SJCRH30 (cell line): ENCODE data around the gene CD63. TPM values are rescaled to one million over a fixed set of nuclear protein-coding genes. Genes with fewer than 3 reads are reported as not detected.

Experiments used
- DNase-seq, 2 experiments: peaks; one replicate each; pipeline ENCODE4 v3.0.0-alpha.2; 2015 to 2020
- H3K27ac ChIP-seq: fragments of 250-450 bp; sonication (Bioruptor Pico); 2 replicates; pipeline ENCODE4 v1.5.1; 2020; ENCODE audit warnings: mild to moderate bottlenecking, moderate library complexity
- H3K27me3 ChIP-seq: fragments of 250-450 bp; sonication (Bioruptor Pico); 2 replicates; pipeline ENCODE4 v1.5.1; 2020; ENCODE audit warnings: mild to moderate bottlenecking, moderate library complexity
- H3K36me3 ChIP-seq: fragments of 250-450 bp; sonication (Bioruptor Pico); 2 replicates; pipeline ENCODE4 v1.5.1; 2020; ENCODE audit warnings: mild to moderate bottlenecking, moderate library complexity
- H3K4me1 ChIP-seq: fragments of 250-450 bp; sonication (Bioruptor Pico); 2 replicates; pipeline ENCODE4 v1.5.1; 2020; ENCODE audit warnings: mild to moderate bottlenecking, moderate library complexity
- H3K4me3 ChIP-seq: fragments of 250-450 bp; sonication (Bioruptor Pico); 2 replicates; pipeline ENCODE4 v1.5.1; 2020; ENCODE audit warnings: mild to moderate bottlenecking, moderate library complexity
- H3K9me3 ChIP-seq: fragments of 250-450 bp; sonication (Bioruptor Pico); replicated peaks from 2 replicates; pipeline ENCODE4 v1.5.1; 2020; ENCODE audit warnings: mild to moderate bottlenecking, moderate library complexity
- total RNA-seq: library from RNA; depleted of rRNA; stranded (reverse); fragments of >200 nt; shearing (Covaris generic); gene quantifications from 2 replicates; pipeline ENCODE4 v1.2.3, GENCODE V29; 2014

The CD63 gene
- total RNA-seq, 1 experiment from 2014 or later = 598 TPM

DNA sequence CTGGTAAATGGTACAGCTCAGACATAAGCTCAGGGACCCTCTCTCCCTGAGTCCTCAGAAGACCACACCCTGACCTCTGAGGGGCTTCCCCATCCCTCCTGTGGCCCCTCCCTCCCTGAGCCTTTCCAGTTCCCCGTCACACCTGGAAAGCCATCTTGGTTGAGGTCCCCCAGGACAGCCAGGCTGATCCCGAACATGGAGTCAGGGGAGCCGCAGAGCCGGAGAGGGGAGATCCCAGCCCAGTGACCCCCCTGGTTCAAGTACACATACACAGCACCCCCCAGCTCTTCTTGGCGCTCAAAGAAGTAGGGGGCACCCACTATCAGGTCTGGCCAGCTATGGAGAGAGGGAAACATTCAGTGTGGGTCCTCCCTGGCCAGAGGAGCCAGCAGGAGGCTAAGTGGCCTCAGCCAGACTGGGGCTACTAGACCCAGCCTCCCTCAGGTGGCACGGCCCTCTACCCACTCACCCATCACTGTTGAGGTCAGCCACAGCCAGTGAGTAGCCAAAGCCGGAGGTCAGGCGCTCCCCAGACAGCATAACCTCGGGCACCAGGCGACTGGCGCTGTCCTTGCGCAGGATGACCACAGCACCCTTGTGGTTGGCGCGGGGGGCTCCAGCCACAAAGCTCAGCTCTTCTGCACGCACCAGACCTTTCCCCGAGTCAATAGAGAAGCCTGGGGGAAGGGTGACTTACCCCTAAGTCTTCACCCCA, 30.4 kb downstream of the CD63 start:
- H3K36me3 ChIP-seq = no peaks in the 10 kb centered on the region; the same call in 1 of the 2 replicates
- peaks cover 30% of the 10 kb centered on the region for H3K4me1 ChIP-seq
- no peaks in the 10 kb centered on the region for H3K27me3 ChIP-seq
- H3K4me3 ChIP-seq = no peak overlapping the region
- no peaks in the 10 kb centered on the region for H3K9me3 ChIP-seq
- no peak overlapping the region for H3K27ac ChIP-seq
- no peak for DNase-seq

DNA sequence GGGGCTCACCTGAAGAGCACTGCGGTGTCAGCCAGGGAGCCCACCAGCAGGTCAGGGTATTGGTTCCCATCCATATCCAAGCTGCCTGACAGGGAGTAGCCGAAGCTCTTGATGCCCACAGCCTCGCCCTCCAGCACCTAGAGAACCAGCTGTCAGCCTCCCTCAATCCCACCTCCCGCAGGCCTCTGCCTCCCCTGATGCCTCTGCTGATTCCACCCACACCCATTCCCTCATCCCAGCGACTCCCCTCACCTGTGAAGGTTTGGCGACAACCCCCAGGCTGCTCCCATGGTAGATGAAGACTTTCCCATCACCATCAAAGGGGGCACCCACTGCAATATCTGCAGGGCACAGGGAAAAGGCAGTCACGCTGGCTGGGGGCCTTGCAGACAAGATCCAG, 31.1 kb downstream of the CD63 start:
- H3K27me3 ChIP-seq = no peaks in the 10 kb centered on the region
- H3K4me3 ChIP-seq = no peak overlapping the region
- H3K27ac ChIP-seq = no peak overlapping the region
- no peaks in the 10 kb centered on the region; the same call in 1 of the 2 replicates for H3K36me3 ChIP-seq
- H3K4me1 ChIP-seq = peaks cover 23% of the 10 kb centered on the region
- DNase-seq = no peak
- H3K9me3 ChIP-seq = no peaks in the 10 kb centered on the region

DNA sequence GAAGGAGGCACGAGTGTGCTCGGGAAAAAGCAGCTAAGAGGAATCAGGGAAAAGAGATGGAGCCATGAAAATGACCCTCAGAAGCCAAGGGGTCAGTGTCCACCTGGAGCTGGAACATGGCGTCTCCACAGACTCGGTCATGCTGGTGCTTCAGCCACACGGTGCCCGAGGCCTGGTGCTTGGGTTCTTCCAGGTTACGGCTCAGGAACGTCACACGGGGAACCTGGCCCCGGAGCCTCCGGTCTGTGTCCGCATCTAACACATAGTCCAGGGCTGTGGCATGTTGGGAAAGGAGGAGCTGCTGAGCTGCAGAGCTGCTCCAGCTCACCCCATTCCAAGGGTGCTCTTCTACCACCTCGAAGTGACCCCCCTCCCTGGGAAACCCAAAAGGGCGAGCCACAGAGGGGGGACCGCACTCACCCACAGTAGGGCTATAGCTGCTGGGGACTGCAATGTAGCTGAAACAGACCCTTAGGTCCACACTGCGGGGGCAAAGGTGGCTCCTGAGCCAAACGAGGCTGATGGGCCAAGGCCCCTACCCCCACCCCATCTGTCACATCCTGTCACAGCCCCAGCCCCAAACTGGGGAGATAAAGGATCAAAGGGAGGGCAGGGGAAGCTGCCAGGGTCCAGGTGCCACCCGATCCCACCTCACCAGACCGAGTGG, 31.9 kb downstream of the CD63 start:
- Histone ChIP-seq H3K9me3 (no peaks in the 10 kb centered on the region), H3K4me1 (peaks cover 20% of the 10 kb centered on the region), H3K36me3 (no peaks in the 10 kb centered on the region; the same call in 1 of the 2 replicates), H3K4me3 (no peak overlapping the region), H3K27ac (no peak overlapping the region), H3K27me3 (no peaks in the 10 kb centered on the region)
- no peak for DNase-seq

DNA sequence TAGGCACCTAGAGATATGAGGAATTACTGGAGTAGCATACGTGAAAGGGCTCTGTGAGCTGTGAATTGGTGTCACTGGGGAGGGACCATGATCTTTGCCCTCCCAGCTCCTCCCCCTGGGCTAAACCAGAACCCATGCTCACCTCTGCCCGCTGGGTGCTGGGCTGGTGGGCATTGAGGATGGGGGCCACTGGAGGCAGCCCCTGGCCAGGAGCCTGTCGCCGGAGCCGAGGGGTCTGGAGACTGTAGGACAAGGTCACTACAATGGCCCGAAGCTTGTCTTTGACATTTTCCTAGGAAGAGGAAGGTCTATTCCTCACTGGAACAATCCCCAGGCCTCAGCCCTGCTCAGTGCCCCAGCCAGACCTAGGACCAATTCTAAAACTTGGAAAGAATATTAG, 32.7 kb downstream of the CD63 start:
- no peak for DNase-seq
- H3K27ac ChIP-seq = no peak overlapping the region
- no peaks in the 10 kb centered on the region; the same call in 1 of the 2 replicates for H3K36me3 ChIP-seq
- no peaks in the 10 kb centered on the region for H3K9me3 ChIP-seq
- no peak overlapping the region for H3K4me3 ChIP-seq
- H3K27me3 ChIP-seq = no peaks in the 10 kb centered on the region; the same call in 1 of the 2 replicates
- peaks cover 16% of the 10 kb centered on the region for H3K4me1 ChIP-seq

DNA sequence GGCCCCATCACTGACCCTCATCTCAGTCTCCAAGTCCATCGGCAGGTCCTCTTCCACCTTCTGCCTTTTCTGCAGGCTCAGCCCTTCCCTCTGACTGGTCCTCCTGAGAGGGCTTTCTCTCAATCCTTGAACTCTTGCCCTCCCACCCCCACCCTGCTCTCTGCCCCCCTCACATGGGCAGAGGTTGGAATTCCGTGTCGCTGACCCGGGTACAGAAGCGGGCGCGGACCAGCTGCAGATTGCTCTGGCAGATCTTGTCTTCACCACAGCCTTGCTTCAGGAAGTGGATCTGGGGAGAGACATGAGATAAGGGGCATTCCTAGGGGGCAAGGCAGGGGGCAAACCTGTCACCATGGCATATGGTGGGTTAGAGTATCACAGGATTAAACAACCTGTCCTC, 33.5 kb downstream of the CD63 start:
- Histone ChIP-seq H3K36me3 (no peaks in the 10 kb centered on the region; the same call in 1 of the 2 replicates), H3K4me3 (no peak overlapping the region)
- no peak for DNase-seq

DNA sequence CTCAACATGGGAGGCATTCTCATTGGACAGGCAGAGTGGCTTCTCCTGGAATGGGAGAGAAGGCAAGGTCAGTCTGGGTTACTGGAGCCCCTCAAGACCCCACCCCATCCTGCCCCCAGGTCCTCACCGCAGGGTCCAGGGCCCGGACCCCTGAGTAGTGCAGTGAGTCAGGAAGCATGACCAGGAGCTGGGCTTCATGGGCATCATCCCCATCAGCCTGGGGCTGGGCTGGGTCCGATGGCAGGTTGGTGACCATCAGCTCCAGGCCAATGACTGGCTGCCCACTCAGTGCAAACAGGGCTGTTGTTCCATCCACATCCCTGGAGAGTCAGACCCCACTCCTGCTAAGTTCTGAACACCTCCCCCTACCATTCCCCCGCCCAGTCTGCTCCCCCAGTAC, 34.2 kb downstream of the CD63 start:
- H3K4me3 ChIP-seq = no peak overlapping the region
- peaks cover 1% of the 10 kb centered on the region for H3K4me1 ChIP-seq
- H3K27me3 ChIP-seq = no peaks in the 10 kb centered on the region; the same call in 1 of the 2 replicates
- no peak for DNase-seq
- no peaks in the 10 kb centered on the region; the same call in 1 of the 2 replicates for H3K36me3 ChIP-seq
- no peak overlapping the region for H3K27ac ChIP-seq
- no peaks in the 10 kb centered on the region for H3K9me3 ChIP-seq

More for the DNA sequence above, 33.5 kb downstream of the CD63 start:
- Histone ChIP-seq H3K4me1 (peaks cover 8% of the 10 kb centered on the region), H3K27me3 (no peaks in the 10 kb centered on the region; the same call in 1 of the 2 replicates), H3K9me3 (no peaks in the 10 kb centered on the region), H3K27ac (no peak overlapping the region)

DNA sequence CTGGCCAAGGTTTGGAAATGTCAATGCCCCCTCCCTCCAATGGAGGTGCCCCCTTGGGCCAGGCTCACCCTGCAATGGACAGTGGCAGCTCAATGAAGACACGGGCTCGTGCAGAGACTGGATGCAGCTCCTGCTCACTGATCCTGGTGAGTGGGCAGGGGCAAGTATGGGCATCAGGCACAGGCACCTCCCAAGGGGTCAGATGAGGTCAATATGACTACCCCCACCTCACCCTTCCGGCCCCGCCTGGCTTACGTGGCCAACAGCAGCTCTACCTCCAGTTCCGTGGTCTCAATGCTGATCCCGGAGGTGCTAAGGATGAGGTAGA, 34.7 kb downstream of the CD63 start:
- Histone ChIP-seq H3K4me1 (no peaks in the 10 kb centered on the region), H3K27ac (no peak overlapping the region), H3K27me3 (no peaks in the 10 kb centered on the region; the same call in 1 of the 2 replicates), H3K4me3 (no peak overlapping the region), H3K36me3 (no peaks in the 10 kb centered on the region; the same call in 1 of the 2 replicates), H3K9me3 (no peaks in the 10 kb centered on the region)
- no peak for DNase-seq

DNA sequence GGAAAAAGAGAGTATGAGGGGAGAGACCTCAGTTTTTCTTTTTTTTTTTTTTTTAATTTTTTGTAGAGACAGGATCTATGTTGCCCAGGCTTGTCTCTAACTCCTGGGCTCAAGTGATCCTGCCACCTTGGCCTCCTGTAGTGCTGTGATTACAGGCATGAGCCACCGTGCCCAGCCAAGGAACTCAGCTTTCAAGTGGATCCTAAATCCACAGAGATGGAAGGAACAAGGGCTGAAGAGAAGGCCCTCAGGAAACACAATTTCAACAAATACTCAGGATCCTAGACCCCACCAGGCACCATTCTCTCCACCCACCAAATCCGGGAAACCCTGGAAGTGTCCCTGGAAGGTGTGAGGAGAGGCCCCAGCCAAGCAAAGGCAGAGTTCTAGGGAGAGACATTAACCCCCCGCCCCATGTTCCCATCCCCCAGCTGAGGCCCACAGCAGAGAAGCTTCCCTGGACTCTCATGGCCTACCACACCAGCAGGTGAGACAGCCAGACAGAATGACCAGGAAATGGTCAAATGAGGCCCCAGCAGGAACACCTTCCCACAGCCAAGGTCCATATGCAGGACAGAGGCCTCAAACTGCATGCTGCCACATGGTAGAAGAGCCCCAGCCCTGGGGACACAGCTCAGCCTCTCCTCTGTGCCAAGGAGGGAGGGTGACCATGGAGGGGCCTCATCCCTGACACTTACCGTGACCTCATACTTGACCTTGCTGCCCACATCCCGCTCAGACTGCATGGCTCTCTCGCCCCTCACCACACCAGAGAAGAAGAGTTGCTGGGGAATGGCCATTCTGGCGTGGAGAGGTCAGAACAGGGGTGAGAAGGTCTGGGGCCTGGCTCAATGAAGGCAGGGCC, 35.3 kb downstream of the CD63 start:
- H3K36me3 ChIP-seq = no peaks in the 10 kb centered on the region; the same call in 1 of the 2 replicates
- H3K4me3 ChIP-seq = no peak overlapping the region
- no peak for DNase-seq
- H3K9me3 ChIP-seq = no peaks in the 10 kb centered on the region
- no peaks in the 10 kb centered on the region; the same call in 1 of the 2 replicates for H3K27me3 ChIP-seq
- H3K27ac ChIP-seq = no peak overlapping the region
- no peaks in the 10 kb centered on the region for H3K4me1 ChIP-seq

DNA sequence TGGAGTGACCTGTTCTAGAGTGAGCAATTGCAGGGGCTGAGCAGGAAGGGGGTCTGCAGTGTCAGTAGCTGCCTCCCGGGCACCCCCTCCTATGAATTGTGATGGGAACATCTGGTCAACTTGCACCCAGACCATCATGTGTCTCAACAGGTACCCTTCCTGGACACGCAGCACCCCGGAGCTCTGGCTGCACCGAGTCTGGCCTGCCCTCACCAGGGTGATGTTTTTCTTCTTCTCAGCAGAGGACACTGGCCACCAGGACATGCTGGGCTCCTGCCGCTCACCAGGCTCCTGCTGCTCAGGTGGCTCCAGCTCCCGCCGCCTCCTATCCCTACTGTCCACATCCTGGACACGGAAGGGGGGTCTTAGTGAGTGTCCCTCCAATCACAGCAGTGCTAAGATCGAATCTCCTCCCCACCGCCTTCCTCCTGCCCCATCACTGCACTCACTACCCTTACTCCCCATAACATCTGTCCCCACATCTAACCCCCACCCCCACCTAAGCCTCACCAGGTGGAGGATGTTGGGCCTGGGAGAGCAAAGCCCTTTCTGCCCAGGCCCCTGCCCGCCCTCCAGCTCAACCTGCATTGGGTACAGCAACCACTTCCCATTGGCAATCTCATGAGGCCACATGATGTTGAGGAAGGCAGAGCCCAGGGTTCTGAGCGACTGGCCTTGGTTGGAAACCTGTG, 36.0 kb downstream of the CD63 start:
- DNase-seq = no peak
- H3K36me3 ChIP-seq = no peaks in the 10 kb centered on the region; the same call in 1 of the 2 replicates

DNA sequence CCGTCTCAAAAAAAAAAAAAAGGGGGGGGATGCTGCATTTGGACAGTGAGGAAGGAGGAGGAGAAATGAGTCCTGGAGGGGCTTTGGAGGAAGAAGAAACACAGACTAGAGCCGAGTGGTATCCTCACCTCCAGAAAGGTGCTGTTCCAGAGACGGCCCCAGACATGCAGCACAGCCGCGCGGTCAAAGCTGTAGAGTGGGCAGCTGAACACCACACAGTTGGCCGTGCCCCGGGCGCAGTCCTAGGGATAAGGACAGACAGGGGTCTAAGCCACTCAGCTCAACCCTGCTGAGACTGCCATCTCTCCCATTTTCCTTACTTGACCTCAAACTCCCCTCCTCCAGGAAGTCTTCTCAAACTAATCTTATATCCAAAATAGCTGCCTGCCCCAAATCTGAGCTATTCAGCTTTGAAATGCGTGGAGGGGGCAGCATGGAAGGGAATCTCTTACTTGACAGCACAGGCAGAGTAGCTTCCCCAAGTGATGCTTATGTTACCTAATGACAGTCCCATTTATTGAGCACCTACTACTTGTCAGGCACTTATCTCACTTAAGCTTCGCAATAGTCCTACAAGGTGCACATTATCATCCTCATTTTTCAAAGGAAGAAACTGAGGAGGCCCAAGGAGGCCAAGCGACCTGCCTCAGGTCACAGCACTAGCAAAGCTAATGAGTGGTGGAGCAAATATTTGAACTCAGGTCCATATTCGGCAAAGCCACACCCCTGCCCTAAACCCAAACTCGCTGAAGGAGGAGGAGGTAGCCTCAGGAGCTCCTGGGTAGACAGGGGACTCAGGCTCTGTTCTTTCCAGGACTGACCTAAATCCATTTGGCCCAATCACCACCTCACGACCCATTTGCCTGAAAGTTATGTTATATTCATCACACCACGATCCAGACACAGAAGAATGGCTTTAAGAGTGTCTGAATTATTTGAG, 39.8 kb downstream of the CD63 start:
- Histone ChIP-seq H3K27ac (no peak overlapping the region), H3K36me3 (no peaks in the 10 kb centered on the region; the same call in 1 of the 2 replicates)

More for the DNA sequence above, 36.0 kb downstream of the CD63 start:
- H3K4me3 ChIP-seq = no peak overlapping the region
- no peak overlapping the region for H3K27ac ChIP-seq
- H3K4me1 ChIP-seq = no peaks in the 10 kb centered on the region
- no peaks in the 10 kb centered on the region; the same call in 1 of the 2 replicates for H3K27me3 ChIP-seq
- no peaks in the 10 kb centered on the region for H3K9me3 ChIP-seq

DNA sequence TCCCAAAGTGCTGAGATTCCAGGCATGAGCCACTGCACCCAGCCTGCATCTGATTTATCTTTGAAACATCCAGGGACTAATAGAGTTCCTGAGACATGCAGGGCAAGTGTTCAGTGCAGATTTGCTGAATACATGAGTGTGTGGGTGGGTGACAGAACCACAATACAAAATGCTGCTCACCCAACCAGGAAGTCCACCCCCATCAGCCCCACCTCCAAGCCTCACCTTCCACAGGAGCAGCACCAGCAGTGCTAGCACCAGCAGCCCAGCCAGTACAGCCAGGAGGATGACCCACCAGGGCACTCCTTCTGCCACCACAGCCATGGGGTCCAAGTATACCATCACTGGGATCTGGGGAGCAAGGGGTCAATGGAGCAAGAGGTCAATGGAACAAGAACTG, 41.1 kb downstream of the CD63 start:
- no peak for DNase-seq
- H3K27me3 ChIP-seq = no peaks in the 10 kb centered on the region; the same call in 1 of the 2 replicates
- peaks cover 7% of the 10 kb centered on the region; the same call in 1 of the 2 replicates for H3K4me1 ChIP-seq
- no peaks in the 10 kb centered on the region; the same call in 1 of the 2 replicates for H3K36me3 ChIP-seq
- H3K27ac ChIP-seq = no peak overlapping the region
- H3K4me3 ChIP-seq = no peak overlapping the region
- H3K9me3 ChIP-seq = no peaks in the 10 kb centered on the region

More for the DNA sequence above, 39.8 kb downstream of the CD63 start:
- no peak for DNase-seq
- no peak overlapping the region for H3K4me3 ChIP-seq
- H3K4me1 ChIP-seq = peaks cover 7% of the 10 kb centered on the region; the same call in 1 of the 2 replicates
- H3K27me3 ChIP-seq = no peaks in the 10 kb centered on the region; the same call in 1 of the 2 replicates
- H3K9me3 ChIP-seq = no peaks in the 10 kb centered on the region

DNA sequence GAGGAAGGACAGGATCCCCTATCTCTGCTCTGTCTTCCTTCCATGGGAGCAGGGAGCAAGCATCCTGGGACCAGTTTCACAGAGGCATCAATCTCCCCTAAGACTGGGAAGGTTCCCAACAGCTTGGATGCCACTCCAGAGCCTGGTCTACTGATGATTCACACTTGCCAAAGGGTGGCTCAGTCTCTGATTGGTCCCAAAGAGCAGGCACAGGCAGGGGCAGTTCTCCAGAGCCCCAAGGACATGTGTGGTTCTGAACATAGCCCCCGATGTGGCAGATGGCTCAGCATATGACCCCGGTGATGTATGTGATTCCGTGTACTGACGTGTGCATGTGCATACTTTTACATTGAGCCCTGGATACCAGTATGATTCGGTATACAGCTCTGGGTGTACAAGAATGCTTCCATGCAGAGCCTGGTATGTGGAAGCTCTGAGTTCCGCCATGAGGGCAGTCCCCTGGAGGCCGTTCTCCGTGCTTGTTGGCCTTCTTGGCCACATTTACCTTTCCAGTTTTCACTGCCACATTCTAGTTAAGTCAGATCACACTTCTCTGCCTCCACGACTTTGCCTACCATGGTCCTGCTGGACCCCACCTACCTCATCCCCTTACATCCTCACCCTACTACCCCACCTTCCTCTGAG, 42.3 kb downstream of the CD63 start:
- Histone ChIP-seq H3K27ac (no peak overlapping the region), H3K9me3 (no peaks in the 10 kb centered on the region), H3K27me3 (no peaks in the 10 kb centered on the region; the same call in 1 of the 2 replicates), H3K36me3 (no peaks in the 10 kb centered on the region; the same call in 1 of the 2 replicates), H3K4me1 (peaks cover 7% of the 10 kb centered on the region; the same call in 1 of the 2 replicates), H3K4me3 (no peak overlapping the region)
- DNase-seq = no peak

DNA sequence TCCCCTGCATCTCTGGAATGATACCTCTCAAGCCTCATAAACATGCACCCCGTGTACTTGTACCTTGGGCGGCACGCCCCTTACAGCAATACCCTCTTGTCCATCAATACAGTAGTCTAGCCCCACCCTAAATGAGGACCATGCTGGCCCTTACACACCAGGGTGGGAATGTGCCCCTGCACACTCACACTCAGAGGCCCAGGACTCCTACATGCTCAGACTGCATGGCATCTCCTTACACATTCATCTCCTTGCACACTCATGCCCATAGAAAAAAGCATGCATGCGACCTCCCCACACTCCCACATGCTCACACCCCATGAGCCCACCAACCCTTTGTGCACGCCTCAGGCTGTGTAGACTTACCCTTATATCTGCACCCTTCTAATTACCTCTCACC, 43.1 kb downstream of the CD63 start:
- H3K4me3 ChIP-seq = no peak overlapping the region
- H3K27me3 ChIP-seq = no peaks in the 10 kb centered on the region
- no peaks in the 10 kb centered on the region for H3K36me3 ChIP-seq
- peaks cover 7% of the 10 kb centered on the region; the same call in 1 of the 2 replicates for H3K4me1 ChIP-seq
- no peaks in the 10 kb centered on the region for H3K9me3 ChIP-seq
- no peak for DNase-seq
- H3K27ac ChIP-seq = no peak overlapping the region
